HepG2 (cell line): ENCODE measurements around the gene ELP2. TPM values are rescaled to one million over a fixed set of nuclear protein-coding genes. Genes with fewer than 3 reads are reported as not detected.

Source experiments
- ATAC-seq: fragments of 200-7000 bp; cut with Tn5 transposase; 3 replicates; pipeline ENCODE4 v1.9.1; 2020; ENCODE audit warnings: mild to moderate bottlenecking, moderate library complexity
- BruUV-seq: library from RNA; stranded (reverse); fragments of 400-500 nt; replicated peaks from 2 replicates; lab custom pipeline; 2021; lab: Mats Ljungman, UMichigan
- CTCF ChIA-PET: fragments of 300-600 bp; formaldehyde crosslinking; extraction: SDS; loops from one replicate; lab custom pipeline; 2021; ENCODE audit warnings: low total read pairs, inconsistent platforms, low intra/inter-chr PET ratio; lab: Yijun Ruan, JAX
- POLR2A ChIA-PET: fragments of 350-600 bp; sonication (Branson Sonifier 250); formaldehyde crosslinking; loops from one replicate; lab custom pipeline; 2020; ENCODE audit warnings: antibody characterized with exemption, inconsistent platforms; lab: Yijun Ruan, JAX
- DNase-seq: peaks from one replicate; pipeline ENCODE4 v3.0.0-alpha.2; 2015; ENCODE audit warnings: low spot score
- FAIRE-seq: peaks from 3 replicates; lab custom pipeline; 2011; peaks lifted over from hg19 to GRCh38; lab: Jason Lieb, UNC
- H2AFZ ChIP-seq: one replicate; pipeline ENCODE4 v1.6.1; 2011; ENCODE audit warnings: low read length, inconsistent platforms
- H3K27ac ChIP-seq: fragments of 300-600 bp; 3 replicates; pipeline ENCODE4 v1.8.0; 2011; ENCODE audit warnings: mixed run types, mild to moderate bottlenecking, mixed read lengths, low read length, inconsistent platforms; ENCODE audit not compliant: insufficient read depth; ENCODE audit errors: extremely low read length
- H3K27me3 ChIP-seq, 2 experiments: fragments of 200-600 bp in 1 of 2; 2 replicates in 1 of 2; 3 replicates in 1 of 2; pipeline versions ENCODE4 v1.6.0 to v1.8.0; 2011; ENCODE audit warnings: low read length in 2 of 2, mild to moderate bottlenecking in 2 of 2, moderate library complexity in 2 of 2, inconsistent platforms in 1 of 2; ENCODE audit not compliant: insufficient read depth in 2 of 2, control insufficient read depth in 1 of 2
- H3K36me3 ChIP-seq, 2 experiments: fragments of 200-600 bp in 1 of 2; replicated peaks in 1 of 2; 2 replicates in 1 of 2; 3 replicates in 1 of 2; pipeline versions ENCODE4 v1.5.1 to v1.8.0; 2011; ENCODE audit warnings: low read length in 2 of 2, inconsistent platforms in 1 of 2; ENCODE audit not compliant: insufficient read depth in 2 of 2, control insufficient read depth in 1 of 2
- H3K4me1 ChIP-seq: 2 replicates; pipeline ENCODE4 v1.5.1; 2012; ENCODE audit warnings: low read length, inconsistent platforms; ENCODE audit not compliant: insufficient read depth
- H3K4me2 ChIP-seq: 2 replicates; pipeline ENCODE4 v1.6.0; 2011; ENCODE audit warnings: low read depth, low read length, inconsistent platforms
- H3K4me3 ChIP-seq, 3 experiments: fragments of 200-600 bp in 1 of 3; sonication (generic), shearing (Covaris generic) in 1 of 3; replicated peaks in 1 of 3; 2 replicates each; pipeline ENCODE4 v1.5.1; 2011 to 2016; ENCODE audit warnings: low read length in 3 of 3, inconsistent platforms in 2 of 3, low read depth in 2 of 3, mild to moderate bottlenecking in 2 of 3, control low read depth in 1 of 3, mixed read lengths in 1 of 3; ENCODE audit not compliant: insufficient read depth in 1 of 3
- H3K79me2 ChIP-seq: one replicate; pipeline ENCODE4 v1.6.1; 2011; ENCODE audit warnings: low read length, inconsistent platforms; ENCODE audit not compliant: insufficient read depth
- H3K9ac ChIP-seq: 2 replicates; pipeline ENCODE4 v1.6.0; 2011; ENCODE audit warnings: mild to moderate bottlenecking, low read depth, low read length, inconsistent platforms; ENCODE audit not compliant: insufficient read depth
- H3K9me3 ChIP-seq: 2 replicates; pipeline ENCODE4 v1.5.1; 2012; ENCODE audit warnings: mild to moderate bottlenecking, low read length
- H4K20me1 ChIP-seq: 2 replicates; pipeline ENCODE4 v1.6.0; 2011; ENCODE audit warnings: inconsistent platforms, mild to moderate bottlenecking, low read length, moderate library complexity; ENCODE audit not compliant: insufficient read depth
- ADNP ChIP-seq: sonication (generic); formaldehyde crosslinking; IDR thresholded peaks from 2 replicates; pipeline ENCODE4 v1.4.0; 2020; ENCODE audit warnings: missing genetic modification reagents
- FOSL1 ChIP-seq: sonication (generic); formaldehyde crosslinking; IDR thresholded peaks from 2 replicates; pipeline ENCODE4 v1.9.0; 2021; ENCODE audit warnings: missing genetic modification reagents, borderline replicate concordance
- FOXP1 ChIP-seq, 2 experiments: fragments of 450-650 bp in 1 of 2; IDR thresholded peaks; 2 replicates each; pipeline ENCODE4 v1.6.1; 2017 to 2018; ENCODE audit warnings: antibody characterized with exemption in 1 of 2
- JUNB ChIP-seq: sonication (generic); formaldehyde crosslinking; IDR thresholded peaks from 2 replicates; pipeline ENCODE4 v1.8.0; 2022; ENCODE audit warnings: missing genetic modification reagents, mild to moderate bottlenecking, borderline replicate concordance
- NR3C1 ChIP-seq: sonication (generic); formaldehyde crosslinking; IDR thresholded peaks from 2 replicates; pipeline ENCODE4 v1.4.0; 2020; ENCODE audit warnings: missing genetic modification reagents
- SOX13 ChIP-seq, 3 experiments: fragments of 450-650 bp in 1 of 3; sonication (generic) in 1 of 3; formaldehyde crosslinking in 1 of 3; IDR thresholded peaks in 2 of 3; conservative IDR thresholded peaks in 1 of 3; 2 replicates each; pipeline versions ENCODE4 v1.5.0 to v1.6.1; 2016 to 2020; ENCODE audit warnings: antibody characterized with exemption in 1 of 3, mild to moderate bottlenecking in 1 of 3, missing compliant biosample characterization in 1 of 3, missing genetic modification reagents in 1 of 3, moderate library complexity in 1 of 3
- ZNF17 ChIP-seq: sonication (generic); formaldehyde crosslinking; IDR thresholded peaks from 2 replicates; pipeline ENCODE4 v1.5.0; 2020; ENCODE audit warnings: mild to moderate bottlenecking, missing genetic modification reagents
- ZNF234 ChIP-seq: sonication (generic); formaldehyde crosslinking; conservative IDR thresholded peaks from 2 replicates; pipeline ENCODE4 v1.5.1; 2020; ENCODE audit warnings: mild to moderate bottlenecking, missing genetic modification reagents
- ZSCAN29 ChIP-seq: sonication (generic); formaldehyde crosslinking; conservative IDR thresholded peaks from 2 replicates; pipeline ENCODE4 v1.4.0; 2020; ENCODE audit warnings: mild to moderate bottlenecking, missing genetic modification reagents
- WGBS: methylation state at CpG from one replicate; pipeline ENCODE4 v1.1.6; 2017; ENCODE audit warnings: low lambda C conversion rate; 5-methylcytosine and 5-hydroxymethylcytosine counted together
- in situ Hi-C: cut with HindIII; loops from 2 replicates; pipeline ENCODE4 v1.10.0; 2017; ENCODE audit warnings: low pct_unique_long_range_greater_than_20kb; ENCODE audit not compliant: extremely low pct_ligation_motif_present
- intact Hi-C: fragments of 100-400 bp; cut with micrococcal nuclease; formaldehyde crosslinking; loops from one replicate; pipeline ENCODE4 v1.10.0; 2022; ENCODE audit not compliant: unreplicated experiment
- polyA plus RNA-seq, 8 experiments: library from polyadenylated mRNA; depleted of rRNA in 3 of 8; stranded (reverse) in 7 of 8; unstranded in 1 of 8; fragments of >200 nt; fragmentation: Illumina TruSeq in 4 of 8; extraction: Trizol in 4 of 8; gene quantifications; 2 replicates each; pipeline versions ENCODE4 v1.2.1 to v1.2.3, GENCODE V29; 2011 to 2016; ENCODE audit warnings: low read depth in 4 of 8, missing spikeins in 1 of 8, mixed read lengths in 1 of 8; ENCODE audit not compliant: insufficient read depth in 1 of 8
- total RNA-seq, 5 experiments: library from RNA; depleted of rRNA; stranded (reverse); fragments of >200 nt; fragmentation: Illumina TruSeq; extraction: Trizol; gene quantifications; 2 replicates each; pipeline ENCODE4 v1.2.3, GENCODE V29; 2016; ENCODE audit warnings: low read depth in 1 of 5
- TF ChIP-seq, protein P1 (sequence below): sonication (generic); formaldehyde crosslinking; conservative IDR thresholded peaks from 2 replicates; pipeline ENCODE4 v1.8.0; 2022; ENCODE audit warnings: missing genetic modification reagents
- TF ChIP-seq, protein P2 (sequence below): sonication (generic); formaldehyde crosslinking; IDR thresholded peaks from 2 replicates; pipeline ENCODE4 v1.5.1; 2020; ENCODE audit warnings: mild to moderate bottlenecking, missing genetic modification reagents, moderate library complexity
- TF ChIP-seq, protein P3 (sequence below): sonication (generic); formaldehyde crosslinking; conservative IDR thresholded peaks from 2 replicates; pipeline ENCODE4 v1.5.0; 2020; ENCODE audit warnings: missing genetic modification reagents
- TF ChIP-seq, protein P4 (sequence below): sonication (generic); formaldehyde crosslinking; IDR thresholded peaks from 2 replicates; pipeline ENCODE4 v1.9.0; 2021; ENCODE audit warnings: missing genetic modification reagents, mild to moderate bottlenecking, borderline replicate concordance

Gene ELP2
- total and polyA plus RNA-seq, 2 of the 13 experiments (the other 11 are each of a cell fraction or from before 2014, with no cell fraction given) = 98.7 to 100 TPM

DNA sequence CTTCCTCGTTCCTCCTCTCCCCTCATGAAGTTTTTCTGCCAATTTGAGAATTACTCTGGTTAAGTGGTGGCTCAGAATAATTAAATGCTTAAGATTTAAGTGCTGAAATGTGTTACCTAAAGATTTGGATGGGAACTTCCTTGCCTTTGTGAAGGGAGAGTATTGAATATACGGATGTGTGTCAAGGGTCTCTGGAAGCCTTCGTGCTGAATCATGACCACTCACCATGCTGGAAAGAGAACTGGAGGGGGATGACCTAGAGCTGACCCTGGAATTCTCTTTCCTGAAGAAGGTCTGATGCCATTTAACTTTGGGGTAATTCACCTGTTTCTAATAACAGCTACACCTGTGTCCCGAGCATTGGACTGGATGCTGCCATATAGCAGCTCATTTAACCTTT is 59.8 kb downstream of the ELP2 start:
- Histone ChIP-seq H3K79me2 (peaks cover 36% of the 10 kb centered on the region), H3K4me3 (no peak overlapping the region), H3K4me1 (peaks cover 43% of the 10 kb centered on the region), H3K27me3 (no peaks in the 10 kb centered on the region; a peak in 1 of 5 replicates), H3K9ac (no peak overlapping the region), H3K9me3 (no peaks in the 10 kb centered on the region), H4K20me1 (no peaks in the 10 kb centered on the region), H3K36me3 (peaks cover 4 to 11% of the 10 kb centered on the region in 2 experiments; a peak in 2 of 5 replicates), H3K27ac (no peak overlapping the region), H3K4me2 (peak overlapping the region; percentile 70), H2AFZ (no peak overlapping the region)
- DNase-seq (no peak), ATAC-seq (no peak), FAIRE-seq (no peak)
- intact Hi-C loops = loop anchor here (2.0 to 10.0 kb wide), 2 partner anchors 61 to 65 kb away; partner anchors contain the start of genes ELP2 and SLC39A6
- WGBS = 92% methylated on average over 4 of the region's 4 CpGs
- BruUV-seq = no TSS peak
- POLR2A ChIA-PET = interaction anchor here (2.2 to 7.4 kb wide), 3 partner anchors 8 to 60 kb away, joined by 9 to 103 read pairs (median 42); partner anchors contain the start of genes ELP2 and SLC39A6
- CTCF ChIA-PET = no interaction called here
- in situ Hi-C loops = no loop called here
- TF ChIP-seq NR3C1 (CRISPR knock-in tag) = no peak
- no peak for TF ChIP-seq ZNF234 (CRISPR knock-in tag)
- no peak for TF ChIP-seq FOSL1 (CRISPR knock-in tag)
- no peak for TF ChIP-seq ADNP (CRISPR knock-in tag)
- no peak for TF ChIP-seq FOXP1 (IDR thresholded peaks at IDR 0.05)
- no peak for TF ChIP-seq FOXP1 (CRISPR knock-in tag; IDR thresholded peaks at IDR 0.05)
- no peak for TF ChIP-seq JUNB (CRISPR knock-in tag)
- TF ChIP-seq, protein P1, sequence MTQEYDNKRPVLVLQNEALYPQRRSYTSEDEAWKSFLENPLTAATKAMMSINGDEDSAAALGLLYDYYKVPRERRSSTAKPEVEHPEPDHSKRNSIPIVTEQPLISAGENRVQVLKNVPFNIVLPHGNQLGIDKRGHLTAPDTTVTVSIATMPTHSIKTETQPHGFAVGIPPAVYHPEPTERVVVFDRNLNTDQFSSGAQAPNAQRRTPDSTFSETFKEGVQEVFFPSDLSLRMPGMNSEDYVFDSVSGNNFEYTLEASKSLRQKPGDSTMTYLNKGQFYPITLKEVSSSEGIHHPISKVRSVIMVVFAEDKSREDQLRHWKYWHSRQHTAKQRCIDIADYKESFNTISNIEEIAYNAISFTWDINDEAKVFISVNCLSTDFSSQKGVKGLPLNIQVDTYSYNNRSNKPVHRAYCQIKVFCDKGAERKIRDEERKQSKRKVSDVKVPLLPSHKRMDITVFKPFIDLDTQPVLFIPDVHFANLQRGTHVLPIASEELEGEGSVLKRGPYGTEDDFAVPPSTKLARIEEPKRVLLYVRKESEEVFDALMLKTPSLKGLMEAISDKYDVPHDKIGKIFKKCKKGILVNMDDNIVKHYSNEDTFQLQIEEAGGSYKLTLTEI (CRISPR knock-in tag) = no peak
- TF ChIP-seq, protein P2, sequence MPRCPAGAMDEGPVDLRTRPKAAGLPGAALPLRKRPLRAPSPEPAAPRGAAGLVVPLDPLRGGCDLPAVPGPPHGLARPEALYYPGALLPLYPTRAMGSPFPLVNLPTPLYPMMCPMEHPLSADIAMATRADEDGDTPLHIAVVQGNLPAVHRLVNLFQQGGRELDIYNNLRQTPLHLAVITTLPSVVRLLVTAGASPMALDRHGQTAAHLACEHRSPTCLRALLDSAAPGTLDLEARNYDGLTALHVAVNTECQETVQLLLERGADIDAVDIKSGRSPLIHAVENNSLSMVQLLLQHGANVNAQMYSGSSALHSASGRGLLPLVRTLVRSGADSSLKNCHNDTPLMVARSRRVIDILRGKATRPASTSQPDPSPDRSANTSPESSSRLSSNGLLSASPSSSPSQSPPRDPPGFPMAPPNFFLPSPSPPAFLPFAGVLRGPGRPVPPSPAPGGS (CRISPR knock-in tag) = no peak
- no peak for TF ChIP-seq SOX13 (IDR thresholded peaks at IDR 0.05)
- TF ChIP-seq SOX13 (CRISPR knock-in tag; conservative IDR thresholded peaks at IDR 0.05 in 1 of 2, IDR thresholded peaks at IDR 0.05 in 1 of 2) = no peak
- TF ChIP-seq, protein P3, sequence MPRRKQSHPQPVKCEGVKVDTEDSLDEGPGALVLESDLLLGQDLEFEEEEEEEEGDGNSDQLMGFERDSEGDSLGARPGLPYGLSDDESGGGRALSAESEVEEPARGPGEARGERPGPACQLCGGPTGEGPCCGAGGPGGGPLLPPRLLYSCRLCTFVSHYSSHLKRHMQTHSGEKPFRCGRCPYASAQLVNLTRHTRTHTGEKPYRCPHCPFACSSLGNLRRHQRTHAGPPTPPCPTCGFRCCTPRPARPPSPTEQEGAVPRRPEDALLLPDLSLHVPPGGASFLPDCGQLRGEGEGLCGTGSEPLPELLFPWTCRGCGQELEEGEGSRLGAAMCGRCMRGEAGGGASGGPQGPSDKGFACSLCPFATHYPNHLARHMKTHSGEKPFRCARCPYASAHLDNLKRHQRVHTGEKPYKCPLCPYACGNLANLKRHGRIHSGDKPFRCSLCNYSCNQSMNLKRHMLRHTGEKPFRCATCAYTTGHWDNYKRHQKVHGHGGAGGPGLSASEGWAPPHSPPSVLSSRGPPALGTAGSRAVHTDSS = no peak
- TF ChIP-seq ZSCAN29 (CRISPR knock-in tag) = no peak
- no peak for TF ChIP-seq ZNF17
- TF ChIP-seq, protein P4, sequence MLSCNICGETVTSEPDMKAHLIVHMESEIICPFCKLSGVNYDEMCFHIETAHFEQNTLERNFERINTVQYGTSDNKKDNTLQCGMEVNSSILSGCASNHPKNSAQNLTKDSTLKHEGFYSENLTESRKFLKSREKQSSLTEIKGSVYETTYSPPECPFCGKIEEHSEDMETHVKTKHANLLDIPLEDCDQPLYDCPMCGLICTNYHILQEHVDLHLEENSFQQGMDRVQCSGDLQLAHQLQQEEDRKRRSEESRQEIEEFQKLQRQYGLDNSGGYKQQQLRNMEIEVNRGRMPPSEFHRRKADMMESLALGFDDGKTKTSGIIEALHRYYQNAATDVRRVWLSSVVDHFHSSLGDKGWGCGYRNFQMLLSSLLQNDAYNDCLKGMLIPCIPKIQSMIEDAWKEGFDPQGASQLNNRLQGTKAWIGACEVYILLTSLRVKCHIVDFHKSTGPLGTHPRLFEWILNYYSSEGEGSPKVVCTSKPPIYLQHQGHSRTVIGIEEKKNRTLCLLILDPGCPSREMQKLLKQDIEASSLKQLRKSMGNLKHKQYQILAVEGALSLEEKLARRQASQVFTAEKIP (CRISPR knock-in tag) = no peak
